ENCODE data around the gene VASH1.

VASH1 gene

DNA sequence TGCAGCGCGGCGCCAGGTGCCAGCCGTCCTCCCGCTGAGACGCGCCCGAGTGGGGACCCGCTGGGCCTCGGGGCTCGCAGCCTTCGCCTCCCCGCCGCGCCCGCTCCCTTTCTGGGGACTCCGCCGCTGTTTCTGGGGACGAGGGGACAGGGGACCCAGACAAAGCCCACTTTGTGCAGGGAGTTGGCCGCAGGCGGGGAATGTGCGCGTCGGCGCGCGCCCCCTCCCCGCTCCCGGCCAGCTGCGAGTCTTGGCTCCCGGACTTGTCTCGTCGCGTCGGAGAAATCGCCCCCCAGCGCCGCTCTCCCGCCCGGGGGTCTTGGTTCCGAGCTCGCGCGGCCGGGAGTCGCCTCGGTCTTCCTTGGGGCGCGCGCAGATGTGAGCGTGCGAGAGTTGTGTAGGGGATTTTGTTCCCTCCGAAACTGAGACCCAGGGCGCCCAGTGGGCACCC lies 717 bp downstream of the VASH1 start:
- TF ChIP-seq, protein P1, sequence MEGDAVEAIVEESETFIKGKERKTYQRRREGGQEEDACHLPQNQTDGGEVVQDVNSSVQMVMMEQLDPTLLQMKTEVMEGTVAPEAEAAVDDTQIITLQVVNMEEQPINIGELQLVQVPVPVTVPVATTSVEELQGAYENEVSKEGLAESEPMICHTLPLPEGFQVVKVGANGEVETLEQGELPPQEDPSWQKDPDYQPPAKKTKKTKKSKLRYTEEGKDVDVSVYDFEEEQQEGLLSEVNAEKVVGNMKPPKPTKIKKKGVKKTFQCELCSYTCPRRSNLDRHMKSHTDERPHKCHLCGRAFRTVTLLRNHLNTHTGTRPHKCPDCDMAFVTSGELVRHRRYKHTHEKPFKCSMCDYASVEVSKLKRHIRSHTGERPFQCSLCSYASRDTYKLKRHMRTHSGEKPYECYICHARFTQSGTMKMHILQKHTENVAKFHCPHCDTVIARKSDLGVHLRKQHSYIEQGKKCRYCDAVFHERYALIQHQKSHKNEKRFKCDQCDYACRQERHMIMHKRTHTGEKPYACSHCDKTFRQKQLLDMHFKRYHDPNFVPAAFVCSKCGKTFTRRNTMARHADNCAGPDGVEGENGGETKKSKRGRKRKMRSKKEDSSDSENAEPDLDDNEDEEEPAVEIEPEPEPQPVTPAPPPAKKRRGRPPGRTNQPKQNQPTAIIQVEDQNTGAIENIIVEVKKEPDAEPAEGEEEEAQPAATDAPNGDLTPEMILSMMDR (IDR thresholded peaks at IDR 0.05; ENCODE audit: extremely low read depth, missing control alignments): no peak
- DNase-seq (ENCODE audit: low spot score): no peak

DNA sequence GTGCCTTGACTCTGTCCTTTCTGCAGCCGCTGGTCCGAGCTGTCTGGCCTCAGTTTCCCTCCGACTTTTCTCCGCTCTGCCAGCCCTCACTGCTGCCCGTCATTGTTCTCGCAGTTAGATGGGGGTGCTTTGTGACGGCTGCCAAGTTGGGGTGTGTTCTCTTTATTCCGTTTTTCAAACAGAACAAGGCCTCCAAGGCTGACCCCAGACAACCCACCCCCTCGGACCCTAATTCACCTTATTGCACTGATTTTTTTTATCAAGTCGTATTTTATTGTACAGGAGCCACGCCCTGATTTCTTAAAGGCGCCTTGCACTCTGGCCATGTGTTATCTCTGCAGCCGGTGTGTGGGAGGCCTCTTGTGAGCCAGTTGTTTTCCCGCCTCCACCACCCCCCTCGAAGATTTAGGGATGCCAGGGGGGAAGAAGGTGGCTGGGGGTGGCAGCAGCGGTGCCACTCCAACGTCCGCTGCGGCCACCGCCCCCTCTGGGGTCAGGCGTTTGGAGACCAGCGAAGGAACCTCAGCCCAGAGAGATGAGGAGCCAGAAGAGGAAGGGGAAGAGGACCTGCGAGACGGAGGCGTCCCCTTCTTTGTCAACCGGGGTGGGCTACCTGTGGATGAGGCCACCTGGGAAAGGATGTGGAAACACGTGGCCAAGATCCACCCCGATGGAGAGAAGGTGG lies 1.3 kb downstream of the VASH1 start:
- no peak for DNase-seq (ENCODE audit: low spot score)
- TF ChIP-seq, protein P1 (IDR thresholded peaks at IDR 0.05; ENCODE audit: extremely low read depth, missing control alignments): no peak

DNA sequence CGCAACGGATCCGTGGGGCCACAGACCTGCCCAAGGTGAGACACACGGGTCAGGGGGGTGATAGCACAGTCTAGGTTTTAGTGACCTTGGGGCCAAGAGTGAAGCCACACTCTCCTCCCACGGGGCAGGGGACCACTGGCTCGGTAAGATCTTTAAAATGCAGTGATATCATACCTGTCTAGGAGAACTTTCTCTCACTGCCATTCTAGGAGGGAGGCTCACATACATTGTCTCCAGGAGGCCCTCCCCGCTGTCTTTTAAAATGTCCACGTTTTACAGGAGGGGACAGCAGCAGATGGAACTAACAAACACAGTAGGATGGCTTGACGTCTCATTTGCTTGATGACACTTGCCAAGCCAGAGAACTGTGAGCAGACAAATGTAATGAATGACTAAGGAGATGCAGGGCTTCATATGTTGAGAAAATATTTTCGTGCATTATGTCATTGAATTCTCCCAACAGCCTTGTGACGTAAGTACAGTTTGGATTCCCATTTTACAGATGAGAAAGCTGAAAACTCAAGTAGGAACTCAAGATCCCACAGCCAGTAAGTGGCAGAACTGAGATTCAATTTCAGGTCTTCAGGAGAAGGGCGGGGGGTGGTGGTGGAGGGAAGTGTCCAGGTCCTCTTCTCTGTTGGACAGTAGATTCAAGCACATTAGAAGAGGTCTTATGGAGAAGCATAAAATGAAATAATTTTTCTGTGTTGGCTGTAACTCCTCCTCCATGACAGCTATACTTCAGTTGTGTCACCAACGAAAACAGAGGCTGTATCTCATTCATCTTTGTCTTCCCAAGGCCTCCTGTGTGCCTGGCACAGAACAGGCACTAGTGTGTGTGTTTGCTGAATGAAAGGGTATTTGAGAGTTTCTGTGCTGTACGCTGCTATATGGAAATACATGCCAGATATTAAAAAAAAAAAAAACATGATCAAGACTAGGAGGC lies 2.1 kb downstream of the VASH1 start:
- no peak for DNase-seq (ENCODE audit: low spot score)
- TF ChIP-seq, protein P1 (IDR thresholded peaks at IDR 0.05; ENCODE audit: extremely low read depth, missing control alignments): no peak

DNA sequence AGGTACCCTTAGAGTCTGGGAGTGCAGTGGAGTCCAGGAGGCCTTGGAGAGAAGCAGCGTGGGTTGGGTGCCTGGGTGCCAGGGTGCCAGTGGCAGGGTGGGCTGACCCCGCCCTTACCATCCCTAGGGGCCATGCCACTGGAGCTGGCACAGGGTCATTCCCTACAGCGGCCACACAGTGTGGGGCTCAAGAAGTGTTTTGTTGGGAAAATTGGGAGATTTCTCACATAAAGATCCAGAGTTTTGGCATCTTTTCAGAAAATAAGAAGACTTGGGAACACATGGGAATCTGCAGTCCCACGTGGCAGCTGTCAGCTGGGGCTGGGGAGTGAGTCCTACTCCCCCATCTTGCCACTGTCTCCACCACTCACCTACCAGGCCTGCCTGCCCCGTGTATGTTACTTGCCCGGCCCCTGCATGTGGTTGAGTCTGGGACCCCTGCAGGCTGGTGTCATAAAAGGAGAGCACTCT lies 4.2 kb downstream of the VASH1 start:
- TF ChIP-seq, protein P1 (IDR thresholded peaks at IDR 0.05; ENCODE audit: extremely low read depth, missing control alignments): no peak
- DNase-seq (ENCODE audit: low spot score): no peak

DNA sequence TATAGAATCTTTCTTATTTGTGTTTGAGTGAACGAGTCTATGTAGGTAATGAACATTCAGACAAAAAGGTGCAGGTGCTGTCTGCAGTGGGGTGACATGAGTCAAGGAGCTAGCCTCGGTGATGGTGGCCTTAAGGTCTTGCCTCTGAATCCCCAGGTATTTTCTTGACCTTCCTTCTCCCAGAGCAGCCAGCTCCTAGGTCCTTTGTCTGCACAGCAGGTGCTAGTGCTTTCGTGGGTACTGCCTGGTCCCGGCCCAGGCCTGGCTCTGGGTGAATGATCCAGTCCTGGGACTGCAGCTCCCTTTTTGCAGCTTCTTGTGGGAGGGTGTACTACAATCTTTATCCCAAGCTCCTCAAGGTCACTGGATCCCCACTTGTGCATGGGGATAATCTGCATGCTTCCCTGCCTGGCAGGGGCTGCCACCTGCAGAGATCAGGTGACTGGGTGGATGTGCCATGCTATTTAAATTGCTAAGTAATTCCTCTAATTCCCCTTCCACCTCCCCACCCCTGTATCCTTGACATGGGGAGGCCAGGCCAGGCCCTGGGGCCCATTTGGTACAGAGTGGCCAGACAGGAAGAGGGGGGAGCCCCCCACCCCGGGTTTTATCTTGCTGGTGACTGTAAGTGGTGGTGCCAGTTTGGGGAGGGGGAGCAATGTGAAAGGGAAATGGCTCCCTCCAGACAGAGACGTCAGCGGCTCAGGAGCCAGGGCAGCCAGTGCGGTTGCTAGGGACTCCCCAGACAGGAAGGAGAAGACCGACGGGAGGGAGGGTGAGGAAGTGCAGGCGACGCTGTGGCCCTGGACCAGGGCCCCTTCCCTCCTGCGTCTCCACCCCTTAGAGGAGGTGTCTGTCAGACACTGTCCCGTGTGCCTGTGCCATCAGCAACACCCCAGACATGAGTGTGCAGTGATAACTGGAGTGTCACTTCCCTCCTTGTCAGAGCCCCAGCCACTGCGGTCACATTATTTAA lies 6.7 kb downstream of the VASH1 start:
- DNase-seq (ENCODE audit: low spot score): peak; percentile 85
- TF ChIP-seq, protein P1 (IDR thresholded peaks at IDR 0.05; ENCODE audit: extremely low read depth, missing control alignments): no peak

DNA sequence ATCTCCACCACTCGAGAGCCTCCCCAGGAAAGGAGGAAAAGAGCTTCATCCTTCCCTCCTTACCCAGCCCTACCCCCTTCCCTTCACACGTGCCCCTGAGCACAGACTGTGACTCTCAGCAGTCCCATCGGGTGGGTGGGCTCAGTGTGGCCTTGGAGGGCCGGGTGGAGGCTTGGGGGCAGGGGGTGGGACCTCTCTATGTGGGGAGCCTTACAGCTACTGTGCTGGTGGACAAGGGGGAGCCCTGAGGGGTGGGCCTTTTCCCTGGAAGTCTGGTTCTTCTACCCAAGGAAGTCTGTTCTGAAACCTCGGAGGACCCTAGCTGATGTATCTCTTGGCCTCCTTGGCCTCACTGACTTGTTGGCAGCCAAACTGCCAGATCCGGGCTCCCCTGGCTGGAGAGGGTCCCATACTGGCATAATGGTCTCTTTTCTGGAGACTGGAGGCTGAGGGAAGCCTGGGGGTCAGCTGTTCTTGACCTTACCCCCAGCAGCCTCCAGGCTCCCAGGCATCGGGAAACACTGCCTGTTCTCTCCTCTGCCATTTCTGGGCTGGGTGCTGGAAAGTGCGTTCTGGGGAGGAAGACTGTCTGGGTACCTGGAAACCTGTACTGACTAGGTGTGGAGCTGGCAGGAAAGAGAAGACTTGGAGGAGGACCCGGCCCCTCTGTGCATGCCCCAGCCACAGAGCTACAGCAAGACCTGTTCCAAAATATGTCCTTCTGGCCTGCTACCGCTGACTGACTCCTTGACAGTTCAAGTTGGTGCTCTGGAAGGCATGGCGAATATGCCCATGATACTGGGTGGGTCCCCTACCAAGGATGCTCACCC lies 7.6 kb downstream of the VASH1 start:
- TF ChIP-seq, protein P1 (IDR thresholded peaks at IDR 0.05; ENCODE audit: extremely low read depth, missing control alignments): no peak
- DNase-seq (ENCODE audit: low spot score): no peak
